Spleen (tissue), 7 donors: ENCODE data around the gene GPR158.

Experiments used
- CTCF ChIP-seq, 11 experiments: fragments of 200-600 bp in 7 of 11; fragments of 450-650 bp in 4 of 11; sonication (generic) in 4 of 11; IDR thresholded peaks in 8 of 11; conservative IDR thresholded peaks in 3 of 11; 1 replicate in 7 of 11; 2 replicates in 4 of 11; pipeline versions ENCODE4 v1.4.0 to v1.8.0; 2016 to 2021; ENCODE audit warnings: antibody characterized with exemption in 11 of 11, inconsistent platforms in 4 of 11, mild to moderate bottlenecking in 1 of 11
- POLR2AphosphoS5 ChIP-seq, 3 donors: sonication (generic); formaldehyde crosslinking; IDR thresholded peaks; one replicate each; pipeline ENCODE4 v1.5.1; 2017; ENCODE audit warnings: antibody characterized with exemption in 3 of 3
- donor health status: DM: no; HTN: no; CAD: no; lungs with moderate emphysema.
- donor health status: DM: no; HTN: no; CAD: no.
- donor health status: DM: no; HTN: no; CAD: no.

- TF ChIP-seq POLR2AphosphoS5 (IDR thresholded peaks at IDR 0.05), result no peak
- no peak for TF ChIP-seq CTCF (IDR thresholded peaks at IDR 0.05 in 8 of 11, conservative IDR thresholded peaks at IDR 0.05 in 3 of 11)
These were observed 34.8 kb downstream of the GPR158 start for GRCh38 chr10:25209618-25210017.
